ENCODE results near the gene C12orf76.
"Not testable (repeated sequence)": the region's sequence is repeated elsewhere in the genome, so short reads cannot be mapped to it uniquely, and the experiment has no call there.

Gene C12orf76

DNA sequence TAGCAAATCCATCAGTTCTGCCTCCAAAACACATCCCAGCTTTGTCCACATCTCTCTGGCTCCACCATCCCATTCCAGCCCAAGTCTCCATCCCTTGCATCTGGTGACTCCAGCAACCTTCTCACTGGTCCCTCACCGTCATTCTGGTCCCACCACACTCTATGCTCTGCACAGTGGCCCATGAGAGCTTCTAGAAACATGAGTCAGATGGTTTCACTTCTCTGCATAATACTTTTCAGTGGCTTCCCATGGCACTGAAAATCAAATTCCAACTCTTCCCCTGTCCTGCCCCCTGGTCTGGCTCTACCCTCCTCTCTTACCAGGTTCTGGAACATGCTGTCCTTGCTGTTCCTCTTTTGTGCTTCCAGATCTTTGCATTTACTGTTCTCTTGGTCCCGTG, 17.2 kb upstream of the C12orf76 start:
- DNase-seq (ENCODE audit: low read depth): no peak

- no peak for DNase-seq (ENCODE audit: low read depth)
Measured at GRCh38 chr12:110062241-110062640, 13.9 kb upstream of the C12orf76 start.

DNA sequence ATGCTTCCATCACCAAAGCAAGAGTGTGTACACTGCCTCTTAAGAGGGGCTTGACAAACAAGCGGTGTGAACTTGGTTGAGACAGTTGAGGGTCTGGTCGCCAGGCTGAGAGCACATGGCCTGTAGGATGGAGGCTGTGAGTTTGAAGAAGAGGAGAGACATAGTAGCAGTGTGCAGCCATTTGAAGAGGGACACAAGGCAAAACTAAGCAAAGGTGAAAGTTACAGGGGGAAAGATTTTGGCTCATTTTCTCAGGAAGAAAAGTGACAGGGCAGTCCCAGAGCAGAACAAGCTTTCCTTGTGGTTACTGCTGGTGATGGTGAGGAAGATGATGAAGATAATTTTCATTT, 11.3 kb upstream of the C12orf76 start:
- no peak for DNase-seq (ENCODE audit: low read depth)

DNA sequence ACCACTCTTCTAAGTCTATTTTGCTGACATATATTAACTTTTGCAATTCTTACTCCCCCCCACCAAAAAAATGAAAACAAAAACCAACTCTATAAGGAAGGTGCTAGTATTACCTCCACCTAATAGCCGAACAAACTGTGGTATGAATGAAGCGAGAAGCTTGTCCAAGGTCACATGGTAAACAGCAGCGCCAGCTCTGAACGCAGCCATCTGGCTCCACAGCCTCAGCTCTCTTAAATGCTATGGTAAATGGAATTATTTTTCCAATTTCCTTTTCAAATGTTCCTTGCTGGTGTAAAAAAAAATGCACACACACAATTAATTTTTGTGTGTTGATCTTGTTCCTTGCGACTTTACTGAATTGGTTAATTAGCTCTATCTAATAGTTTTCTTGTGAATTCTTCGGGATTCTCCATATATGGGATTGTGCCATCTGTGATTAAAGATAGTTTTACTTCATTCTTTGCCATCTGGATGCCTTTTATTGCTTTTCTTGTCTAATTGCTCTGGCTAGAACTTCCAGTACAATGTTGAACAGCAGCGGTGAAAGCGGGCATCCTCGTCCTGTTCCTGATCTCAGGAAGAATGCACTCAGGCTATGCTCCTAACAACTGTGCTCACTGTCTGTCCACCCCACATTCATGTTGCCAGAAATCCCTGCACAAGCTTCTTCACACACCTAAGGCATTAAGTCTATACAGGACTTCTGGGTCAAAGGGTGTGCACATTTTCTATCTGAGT, 10.7 kb upstream of the C12orf76 start:
- no peak for DNase-seq (ENCODE audit: low read depth)

DNA sequence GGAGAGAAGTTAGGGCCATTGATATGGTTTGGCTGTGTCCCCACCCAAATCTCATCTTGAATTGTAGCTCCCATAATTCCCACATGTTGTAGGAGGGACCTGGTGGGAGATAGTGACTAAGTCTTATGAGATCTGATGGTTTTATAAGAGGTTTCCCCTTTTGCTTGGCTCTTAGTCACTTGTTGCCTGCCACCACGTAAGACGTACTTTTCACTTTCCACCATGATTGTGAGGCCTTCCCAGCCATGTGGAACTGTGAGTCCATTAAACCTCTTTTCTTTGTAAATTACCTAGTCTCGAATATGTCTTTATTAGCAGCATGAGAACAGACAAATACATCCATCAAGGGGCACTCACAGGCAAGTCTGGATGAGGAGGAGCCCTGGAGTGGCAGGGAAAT, 8.3 kb upstream of the C12orf76 start:
- peak; percentile 17 for DNase-seq (ENCODE audit: low read depth)

- peak; percentile 96 for DNase-seq (ENCODE audit: low read depth)
Measured at GRCh38 chr12:110055375-110056352, 7.3 kb upstream of the C12orf76 start.

- no peak for DNase-seq (ENCODE audit: low read depth)
Measured at GRCh38 chr12:110050927-110051326, 2.6 kb upstream of the C12orf76 start.

GRCh38 chr12:110049666-110050065, 1.3 kb upstream of the C12orf76 start:
- not testable (repeated sequence) for DNase-seq (ENCODE audit: low read depth)

DNA sequence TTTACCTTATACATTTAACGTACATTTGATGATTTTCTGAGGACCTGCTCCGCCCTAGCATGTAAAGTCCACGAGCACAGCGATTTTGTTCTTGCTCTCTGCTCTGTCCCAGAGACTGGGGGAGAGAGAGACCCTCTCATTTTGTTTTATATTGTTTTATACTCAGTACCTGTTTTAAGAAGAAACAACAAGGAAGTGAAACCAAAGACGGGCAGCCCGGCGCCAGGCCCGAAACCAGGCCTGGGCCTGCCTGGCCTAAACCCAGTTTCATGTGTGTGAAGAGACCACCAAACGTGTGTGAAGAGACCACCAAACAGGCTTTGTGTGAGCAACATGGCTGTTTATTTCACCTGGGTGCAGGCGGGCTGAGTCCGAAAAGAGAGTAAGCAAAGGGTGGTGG, 712 bp upstream of the C12orf76 start:
- DNase-seq (ENCODE audit: low read depth): not testable (repeated sequence)

GRCh38 chr12:110047297-110047940, 903 bp downstream of the C12orf76 start:
- DNase-seq (ENCODE audit: low read depth): no peak

DNA sequence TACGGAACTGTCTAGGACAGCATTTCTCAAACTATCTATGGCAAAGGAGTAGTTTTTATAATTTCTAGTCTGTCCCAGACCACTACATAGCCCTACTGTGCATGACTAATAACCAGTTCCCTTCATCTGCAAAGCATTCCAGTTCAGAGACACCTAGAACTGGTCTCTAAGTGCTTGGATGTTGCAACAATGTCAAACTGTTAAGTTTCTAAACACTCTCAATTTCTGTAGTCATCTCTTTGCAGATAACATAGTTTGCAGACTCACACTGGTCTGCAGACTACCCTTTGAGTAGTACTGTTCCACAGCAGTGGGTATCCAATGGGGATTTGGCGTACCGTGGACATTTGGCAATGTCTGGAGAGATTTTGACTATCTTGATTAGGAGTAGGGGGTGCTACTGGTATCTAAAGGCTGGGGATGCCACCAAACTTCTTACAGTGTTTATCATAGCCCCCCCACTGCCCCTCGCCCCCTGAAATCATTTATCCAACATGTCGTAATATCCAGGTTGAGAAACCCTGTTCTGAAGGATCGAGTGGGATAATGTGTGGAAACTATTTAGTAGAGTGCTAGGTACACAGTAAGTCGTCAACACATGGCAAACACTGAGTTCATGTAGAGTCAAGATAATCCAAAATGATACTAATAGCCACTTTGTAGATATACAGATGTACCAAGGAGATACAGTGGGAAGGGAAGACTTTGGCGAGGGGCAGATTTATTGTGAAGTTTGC, 1.7 kb downstream of the C12orf76 start:
- DNase-seq (ENCODE audit: low read depth): peak; percentile 84

DNA sequence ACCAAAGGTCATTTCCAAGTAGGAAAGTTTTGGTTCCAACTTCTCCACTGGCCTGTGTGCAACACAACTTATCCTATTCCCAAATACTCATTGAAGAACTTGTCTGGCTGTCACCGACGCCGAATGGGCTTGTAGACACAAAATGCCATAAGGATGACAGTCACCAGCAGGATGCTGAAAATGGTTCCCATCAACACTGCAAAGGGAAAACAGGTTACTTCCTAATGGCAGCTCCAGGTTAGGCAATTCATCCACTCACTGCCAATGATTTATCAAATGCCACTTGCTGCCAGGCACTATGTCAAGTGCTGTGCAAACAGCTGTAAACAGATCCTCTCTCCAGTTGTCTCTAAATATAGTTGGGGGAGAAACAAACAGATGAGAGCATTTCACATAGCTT, 6.1 kb downstream of the C12orf76 start:
- DNase-seq (ENCODE audit: low read depth): no peak

- DNase-seq (ENCODE audit: low read depth): peak; percentile 97
Measured at GRCh38 chr12:110039085-110039807, 9.1 kb downstream of the C12orf76 start.

- no peak for DNase-seq (ENCODE audit: low read depth)
Measured at GRCh38 chr12:110038741-110039084, 9.6 kb downstream of the C12orf76 start.

- no peak for DNase-seq (ENCODE audit: low read depth)
Measured at GRCh38 chr12:110037315-110037714, 11.0 kb downstream of the C12orf76 start.

GRCh38 chr12:110035534-110036104, 12.7 kb downstream of the C12orf76 start:
- DNase-seq (ENCODE audit: low read depth): no peak

GRCh38 chr12:110033888-110034287, 14.4 kb downstream of the C12orf76 start:
- no peak for DNase-seq (ENCODE audit: low read depth)

- no peak for DNase-seq (ENCODE audit: low read depth)
Measured at GRCh38 chr12:110029290-110029815, 19.0 kb downstream of the C12orf76 start.

DNA sequence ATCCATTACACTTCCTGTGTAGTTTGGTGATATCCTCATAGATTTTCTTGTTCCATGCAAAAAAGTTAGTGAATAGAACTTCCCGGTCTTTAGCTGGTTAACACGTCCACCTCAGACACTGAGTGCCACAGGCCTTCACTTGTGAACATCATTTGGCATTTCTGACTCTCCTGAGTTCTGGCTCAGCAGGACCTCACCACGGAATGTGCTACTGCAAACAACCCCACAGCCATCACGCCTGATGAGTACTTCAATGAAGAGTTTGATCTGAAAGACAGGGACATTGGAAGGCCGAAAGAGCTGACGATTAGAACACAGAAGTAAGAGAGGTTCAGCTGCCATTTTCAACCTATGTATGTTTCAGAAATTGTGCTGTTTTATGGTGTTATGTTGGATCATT, 20.0 kb downstream of the C12orf76 start:
- DNase-seq (ENCODE audit: low read depth): no peak

DNA sequence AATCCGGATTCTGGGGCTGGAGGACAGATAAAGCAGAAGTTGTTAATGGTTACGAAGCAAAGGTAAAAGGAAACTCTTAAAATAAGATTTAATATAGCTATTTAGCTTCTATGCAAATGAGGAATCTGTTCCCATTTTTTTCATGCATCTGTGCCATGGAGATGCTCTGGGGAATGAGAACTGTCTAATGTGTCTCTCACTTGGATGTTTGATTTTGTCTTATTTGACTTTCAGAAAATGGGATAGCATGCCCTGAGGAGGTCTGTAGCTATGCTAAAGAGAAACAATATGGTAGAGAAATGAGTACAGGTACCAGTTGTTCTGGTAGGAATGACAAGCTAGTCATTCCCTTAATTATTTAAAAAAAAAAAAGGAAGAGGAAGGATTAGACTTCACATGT, 24.3 kb downstream of the C12orf76 start:
- no peak for DNase-seq (ENCODE audit: low read depth)
